Gastroesophageal sphincter (tissue), 4 donors: ENCODE data around the gene DSCAML1. TPM values are rescaled to one million over a fixed set of nuclear protein-coding genes. Genes with fewer than 3 reads are reported as not detected.

Experiments used
- ATAC-seq: fragments of 150-250 bp; one replicate; pipeline ENCODE4 v1.9.1; 2016; ENCODE audit warnings: mild to moderate bottlenecking, moderate library complexity
- H3K27ac ChIP-seq, 4 donors: fragments of 200-600 bp; sonication (generic) in 3 of 4; 1 replicate in 3 of 4; 2 replicates in 1 of 4; pipeline ENCODE4 v1.5.1; 2016 to 2019
- H3K27me3 ChIP-seq: fragments of 200-600 bp; sonication (generic); one replicate; pipeline ENCODE4 v1.5.1; 2019
- H3K36me3 ChIP-seq, 2 donors: fragments of 200-600 bp; sonication (generic); one replicate each; pipeline ENCODE4 v1.5.1; 2019; ENCODE audit warnings: control low read depth in 1 of 2
- H3K4me1 ChIP-seq, 3 donors: fragments of 200-600 bp; sonication (generic); 1 replicate in 2 of 3; 2 replicates in 1 of 3; pipeline ENCODE4 v1.5.1; 2016 to 2019; ENCODE audit warnings: control low read depth in 2 of 3
- H3K4me3 ChIP-seq, 2 donors: fragments of 200-600 bp; sonication (generic); one replicate each; pipeline ENCODE4 v1.5.1; 2019; ENCODE audit warnings: mild to moderate bottlenecking in 1 of 2, moderate library complexity in 1 of 2
- H3K9me3 ChIP-seq, 3 donors: fragments of 200-600 bp; sonication (generic); one replicate each; pipeline ENCODE4 v1.5.1; 2017 to 2019; ENCODE audit warnings: control low read depth in 2 of 3
- EP300 ChIP-seq: sonication (generic); formaldehyde crosslinking; IDR thresholded peaks from one replicate; pipeline ENCODE4 v1.6.1; 2017; ENCODE audit warnings: antibody characterized with exemption, mild to moderate bottlenecking
- POLR2A ChIP-seq, 2 donors: fragments of 450-650 bp; IDR thresholded peaks; one replicate each; pipeline ENCODE4 v1.6.1; 2017; ENCODE audit warnings: antibody characterized with exemption in 2 of 2, mild to moderate bottlenecking in 2 of 2, moderate library complexity in 1 of 2
- POLR2AphosphoS5 ChIP-seq: sonication (generic); formaldehyde crosslinking; IDR thresholded peaks from one replicate; pipeline ENCODE4 v1.6.1; 2017; ENCODE audit warnings: antibody characterized with exemption
- WGBS, 2 donors: methylation state at CpG; one replicate each; pipeline ENCODE4 v1.1.5; 2018; ENCODE audit warnings: low coverage in 1 of 2; 5-methylcytosine and 5-hydroxymethylcytosine counted together
- total RNA-seq, 4 donors: library from RNA; depleted of rRNA; stranded (reverse); fragments of >200 nt; gene quantifications; one replicate each; pipeline ENCODE4 v1.1.0, GENCODE V29; 2016
- TF ChIP-seq, protein P1 (sequence below), 4 experiments: fragments of 200-600 bp in 2 of 4; fragments of 450-650 bp in 2 of 4; sonication (generic) in 1 of 4; IDR thresholded peaks; one replicate each; pipeline ENCODE4 v1.5.1; 2017 to 2019; ENCODE audit warnings: antibody characterized with exemption in 4 of 4, mild to moderate bottlenecking in 2 of 4, moderate library complexity in 2 of 4

Gene DSCAML1
- total RNA-seq, 4 donors from 2014 or later: 0.35 to 2.5 (median 0.73) TPM

GRCh38 chr11:117654281-117655255 is 142.4 kb downstream of the DSCAML1 start:
- ATAC-seq: no peak
- no peaks in the 10 kb centered on the region for H3K9me3 ChIP-seq
- no peaks in the 10 kb centered on the region for H3K36me3 ChIP-seq
- no peak for TF ChIP-seq POLR2A (IDR thresholded peaks at IDR 0.05)
- TF ChIP-seq, protein P1, sequence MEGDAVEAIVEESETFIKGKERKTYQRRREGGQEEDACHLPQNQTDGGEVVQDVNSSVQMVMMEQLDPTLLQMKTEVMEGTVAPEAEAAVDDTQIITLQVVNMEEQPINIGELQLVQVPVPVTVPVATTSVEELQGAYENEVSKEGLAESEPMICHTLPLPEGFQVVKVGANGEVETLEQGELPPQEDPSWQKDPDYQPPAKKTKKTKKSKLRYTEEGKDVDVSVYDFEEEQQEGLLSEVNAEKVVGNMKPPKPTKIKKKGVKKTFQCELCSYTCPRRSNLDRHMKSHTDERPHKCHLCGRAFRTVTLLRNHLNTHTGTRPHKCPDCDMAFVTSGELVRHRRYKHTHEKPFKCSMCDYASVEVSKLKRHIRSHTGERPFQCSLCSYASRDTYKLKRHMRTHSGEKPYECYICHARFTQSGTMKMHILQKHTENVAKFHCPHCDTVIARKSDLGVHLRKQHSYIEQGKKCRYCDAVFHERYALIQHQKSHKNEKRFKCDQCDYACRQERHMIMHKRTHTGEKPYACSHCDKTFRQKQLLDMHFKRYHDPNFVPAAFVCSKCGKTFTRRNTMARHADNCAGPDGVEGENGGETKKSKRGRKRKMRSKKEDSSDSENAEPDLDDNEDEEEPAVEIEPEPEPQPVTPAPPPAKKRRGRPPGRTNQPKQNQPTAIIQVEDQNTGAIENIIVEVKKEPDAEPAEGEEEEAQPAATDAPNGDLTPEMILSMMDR (IDR thresholded peaks at IDR 0.05): no peak
- TF ChIP-seq POLR2AphosphoS5: no peak
- TF ChIP-seq EP300: no peak
- H3K27ac ChIP-seq: no peak overlapping the region
- H3K27me3 ChIP-seq: peaks cover 9% of the 10 kb centered on the region
- no peaks in the 10 kb centered on the region for H3K4me1 ChIP-seq
- H3K4me3 ChIP-seq: no peak overlapping the region
- 73 to 89% methylated on average over 5 to 13 of the region's 21 CpGs for WGBS, 2 donors

DNA sequence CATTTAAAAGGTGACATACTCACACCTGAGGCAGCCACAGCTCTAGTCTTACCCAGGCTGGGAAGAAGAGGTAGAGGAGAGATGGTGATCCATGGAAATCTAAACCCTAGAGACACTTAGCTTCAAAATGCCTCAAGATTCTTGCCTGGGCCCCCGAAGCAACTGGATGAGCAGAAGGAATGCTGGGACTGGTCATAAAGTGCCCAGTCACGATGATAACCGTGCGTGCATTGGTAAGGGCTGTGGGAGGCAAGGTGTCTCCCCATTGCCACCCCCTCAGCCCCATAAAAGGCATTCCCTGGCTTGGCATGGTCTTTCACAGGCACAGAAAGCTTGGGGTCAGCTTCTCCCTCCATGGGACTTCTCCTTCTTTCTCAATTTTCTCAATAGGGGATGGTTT is 144.5 kb downstream of the DSCAML1 start:
- ATAC-seq: no peak
- WGBS, 2 donors: 83 to 91% methylated on average over 3 to 4 of the region's 4 CpGs
- no peaks in the 10 kb centered on the region for H3K4me1 ChIP-seq
- H3K9me3 ChIP-seq: no peaks in the 10 kb centered on the region
- H3K36me3 ChIP-seq: no peaks in the 10 kb centered on the region
- H3K4me3 ChIP-seq: no peak overlapping the region
- TF ChIP-seq POLR2AphosphoS5: no peak
- TF ChIP-seq, protein P1 (IDR thresholded peaks at IDR 0.05): no peak
- no peak for TF ChIP-seq POLR2A (IDR thresholded peaks at IDR 0.05)
- no peak for TF ChIP-seq EP300
- H3K27ac ChIP-seq: no peak overlapping the region
- peaks cover 9% of the 10 kb centered on the region for H3K27me3 ChIP-seq

- Histone ChIP-seq H3K27me3 (peaks cover 13% of the 10 kb centered on the region), H3K9me3 (no peaks in the 10 kb centered on the region), H3K36me3 (no peaks in the 10 kb centered on the region), H3K27ac (no peak overlapping the region), H3K4me3 (no peak overlapping the region), H3K4me1 (no peaks in the 10 kb centered on the region)
- 85 to 92% methylated on average over 5 to 11 of the region's 12 CpGs for WGBS, 2 donors
- TF ChIP-seq, protein P1 (IDR thresholded peaks at IDR 0.05): no peak
- no peak for ATAC-seq
These were observed 147.5 kb downstream of the DSCAML1 start for GRCh38 chr11:117649296-117650055.

DNA sequence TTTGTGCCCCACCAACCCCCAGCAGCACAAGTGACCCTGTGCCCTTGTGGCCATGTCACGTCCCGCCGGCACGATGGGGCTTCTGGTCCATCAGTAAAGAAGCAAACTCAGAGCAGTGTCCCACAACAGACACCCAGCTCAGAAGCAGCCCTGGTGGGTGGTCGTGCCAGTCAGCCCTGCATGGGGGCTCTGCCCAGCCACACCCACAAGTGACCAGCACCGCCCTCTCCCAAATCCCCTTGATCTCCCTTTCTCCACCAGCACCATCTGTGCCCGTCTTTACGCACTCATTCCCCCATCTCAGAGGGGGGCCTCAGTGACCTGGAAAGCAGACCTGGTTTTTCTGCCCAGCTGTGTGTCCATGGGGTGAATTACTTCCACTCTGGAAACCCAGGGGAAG is 149.1 kb downstream of the DSCAML1 start:
- no peaks in the 10 kb centered on the region for H3K9me3 ChIP-seq
- 89 to 100% methylated on average over 3 to 8 of the region's 8 CpGs for WGBS, 2 donors
- no peak for ATAC-seq
- no peak overlapping the region for H3K4me3 ChIP-seq
- TF ChIP-seq EP300 (no peak), POLR2AphosphoS5 (no peak), POLR2A (IDR thresholded peaks at IDR 0.05) (no peak)
- TF ChIP-seq, protein P1 (IDR thresholded peaks at IDR 0.05): no peak
- peaks cover 21% of the 10 kb centered on the region for H3K27me3 ChIP-seq
- H3K27ac ChIP-seq: no peak overlapping the region
- H3K4me1 ChIP-seq: no peaks in the 10 kb centered on the region
- no peaks in the 10 kb centered on the region for H3K36me3 ChIP-seq
